GM21423 (cell line): ENCODE measurements around the gene MSH2.

Experiments
- ATAC-seq: cut with Tn5 transposase; IDR thresholded peaks from one replicate; pipeline ENCODE4 v1.9.1; 2021; ENCODE audit warnings: mild to moderate bottlenecking, moderate library complexity; ENCODE audit not compliant: unreplicated experiment

The MSH2 gene

DNA sequence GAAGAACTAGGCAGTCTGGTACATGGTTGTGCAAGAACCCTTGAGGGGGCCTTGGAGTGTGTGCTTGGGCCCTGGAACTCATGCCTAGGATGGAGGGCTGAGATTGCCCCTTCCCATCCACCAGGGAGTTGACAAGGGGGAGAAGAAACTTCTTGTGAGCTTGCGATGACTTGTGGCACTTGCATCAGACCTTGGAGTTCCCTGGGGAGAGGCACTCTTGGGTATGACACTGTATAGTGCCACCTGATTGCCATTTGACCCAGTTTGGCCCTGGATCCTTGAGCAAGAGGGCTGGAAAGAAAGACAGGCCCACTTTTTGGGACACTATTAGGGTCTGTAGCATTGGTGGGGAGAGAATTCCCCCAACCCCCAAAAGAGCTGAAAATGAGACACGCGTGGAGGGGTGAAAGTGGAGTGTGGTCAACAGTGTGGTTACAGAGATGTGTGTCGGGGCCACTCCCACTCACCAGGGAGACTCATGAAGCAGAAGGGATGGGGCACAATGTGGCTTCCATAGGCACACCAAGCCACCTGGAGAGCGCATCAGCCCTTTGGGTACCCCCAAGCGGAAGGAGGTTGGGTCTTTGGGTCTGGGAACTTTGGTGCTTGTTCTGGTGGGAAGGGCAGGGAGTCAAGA lies 101.3 kb downstream of the MSH2 start:
- no peak for ATAC-seq

- no peak for ATAC-seq
Observed at GRCh38 chr2:47506024-47506423, 103.1 kb downstream of the MSH2 start.

GRCh38 chr2:47506436-47506835 lies 103.5 kb downstream of the MSH2 start:
- ATAC-seq: no peak

GRCh38 chr2:47508080-47508479 lies 105.1 kb downstream of the MSH2 start:
- ATAC-seq: no peak

DNA sequence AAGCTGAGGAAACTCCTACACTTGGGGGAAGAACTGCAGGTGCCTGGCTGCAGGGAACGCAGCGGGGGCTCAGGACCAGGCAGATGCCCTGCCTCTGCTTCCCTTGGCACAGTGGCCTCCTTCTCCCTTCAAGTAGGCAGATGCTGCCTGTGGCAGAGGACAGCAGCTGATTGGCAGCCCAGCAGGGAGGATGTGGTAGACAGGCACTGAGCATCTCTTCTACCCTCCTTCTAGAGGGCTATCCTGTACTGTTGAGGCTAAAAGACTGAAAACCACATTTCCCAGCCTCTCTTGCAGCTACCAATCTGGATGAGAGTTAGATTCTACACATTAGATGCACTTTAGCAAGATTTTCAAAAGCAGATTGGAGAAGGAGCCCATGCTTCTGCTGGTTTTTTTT lies 105.7 kb downstream of the MSH2 start:
- ATAC-seq: no peak

DNA sequence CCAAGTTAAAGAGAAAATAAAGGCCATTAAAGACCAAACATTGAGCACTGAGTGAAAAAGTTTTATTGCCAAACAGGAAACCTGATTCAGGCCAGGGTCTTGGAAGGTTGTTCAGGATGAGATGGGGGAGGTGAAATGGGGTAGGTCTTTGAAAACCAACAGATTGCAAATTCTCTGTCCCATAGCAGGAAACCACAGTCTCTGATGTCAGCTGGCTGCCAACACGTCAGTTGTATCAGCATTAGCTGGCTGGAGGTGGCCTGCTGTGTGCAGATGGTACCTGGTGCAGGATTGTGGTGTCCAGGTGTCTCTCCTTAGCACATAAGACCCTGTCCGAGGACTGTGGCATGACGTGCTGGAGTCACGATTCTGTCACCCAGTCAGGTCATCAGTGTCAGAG lies 106.3 kb downstream of the MSH2 start:
- ATAC-seq: no peak

DNA sequence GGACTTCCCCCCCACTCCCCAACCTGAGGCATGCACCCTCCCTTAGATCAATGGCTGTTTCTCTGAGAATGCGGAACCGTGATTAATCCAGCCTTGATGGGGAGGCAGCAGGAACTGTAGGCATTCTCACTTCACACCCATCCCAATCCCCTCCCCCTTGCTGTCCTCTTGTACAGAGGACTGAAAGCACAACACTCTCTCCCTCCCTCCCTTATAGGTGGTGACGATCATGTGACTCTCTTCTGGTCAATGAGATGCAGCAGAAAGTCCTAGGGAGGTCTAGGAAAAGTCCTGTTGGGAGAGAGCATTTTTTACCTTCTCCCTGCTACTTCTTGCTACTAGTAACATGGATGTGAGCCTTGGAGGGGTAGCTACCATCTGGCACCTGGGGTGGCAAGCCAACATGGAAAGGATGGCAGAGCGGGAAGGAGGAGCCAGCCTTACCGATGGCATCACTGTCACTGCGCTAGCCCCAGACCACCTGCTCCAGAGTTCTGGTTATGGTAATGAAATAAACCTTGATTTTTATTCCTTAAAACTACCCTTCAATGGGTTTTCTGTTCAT lies 106.9 kb downstream of the MSH2 start:
- ATAC-seq: no peak

DNA sequence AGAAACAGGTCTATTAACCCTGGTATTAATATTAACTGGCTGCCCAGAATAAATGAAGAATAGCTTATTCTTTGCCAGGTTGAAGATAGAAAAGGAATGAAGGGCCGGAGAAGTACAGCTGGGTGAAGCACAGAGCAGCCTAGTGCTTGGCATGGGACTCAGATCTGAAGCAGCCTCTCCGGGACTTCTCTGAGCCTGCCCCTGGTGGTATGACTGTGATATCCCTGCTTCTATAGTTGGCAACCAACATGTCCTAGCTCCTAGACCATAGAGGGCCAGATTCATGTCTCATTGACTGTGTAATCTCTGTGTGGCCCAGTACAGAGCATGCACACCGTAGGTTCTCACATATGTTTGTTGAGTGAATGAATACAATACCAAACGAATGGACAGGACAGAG lies 107.8 kb downstream of the MSH2 start:
- ATAC-seq: no peak

DNA sequence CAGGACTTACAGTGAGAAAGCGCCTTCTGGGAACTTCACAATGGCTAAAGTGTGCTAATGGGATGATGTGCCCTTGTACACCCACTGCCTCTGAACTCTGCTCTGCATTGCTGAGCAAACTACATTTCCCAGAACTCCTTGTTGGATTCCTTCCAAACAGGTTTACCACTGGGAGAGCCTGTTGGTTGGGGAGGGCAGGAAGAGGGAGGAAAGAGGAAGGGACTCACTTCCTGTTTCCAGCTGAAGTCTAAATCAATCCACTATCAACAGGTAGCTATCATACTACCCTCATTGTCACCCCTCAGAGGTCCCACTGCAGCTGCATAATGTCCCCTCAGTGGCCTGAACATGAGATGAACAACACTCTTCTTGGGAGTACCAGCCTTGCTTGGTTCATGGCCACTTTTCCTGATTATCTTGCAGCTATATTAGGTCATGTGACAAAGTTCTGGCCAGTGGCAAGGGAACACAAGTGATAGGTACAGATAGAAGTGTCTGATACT lies 109.7 kb downstream of the MSH2 start:
- ATAC-seq: no peak

DNA sequence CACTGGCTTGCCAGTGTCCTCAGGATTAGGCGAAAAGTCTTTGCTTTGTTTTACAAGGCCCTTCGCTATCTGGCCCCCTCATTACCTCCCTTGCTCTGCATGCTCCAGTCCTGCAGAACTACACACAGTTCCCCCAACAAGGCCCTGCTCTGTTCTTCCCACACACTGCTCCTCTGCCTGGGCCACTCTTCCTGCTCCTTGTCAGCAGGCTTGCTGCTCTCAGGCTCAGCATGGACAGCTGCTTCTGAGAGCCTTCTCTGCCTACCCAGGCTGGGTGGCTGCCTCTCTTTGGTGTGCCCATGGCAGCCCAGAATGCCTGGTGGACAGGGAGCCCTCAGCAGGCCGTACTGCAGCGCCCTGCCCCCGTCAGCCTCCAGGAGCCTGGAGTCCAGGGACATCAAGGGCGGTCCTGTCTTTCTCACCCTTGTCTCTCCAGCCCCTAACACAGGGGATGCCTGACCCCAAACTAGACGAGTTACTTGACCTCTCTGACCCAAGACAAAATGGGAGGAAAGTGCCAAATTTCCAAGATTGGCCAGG lies 111.1 kb downstream of the MSH2 start:
- no peak for ATAC-seq

DNA sequence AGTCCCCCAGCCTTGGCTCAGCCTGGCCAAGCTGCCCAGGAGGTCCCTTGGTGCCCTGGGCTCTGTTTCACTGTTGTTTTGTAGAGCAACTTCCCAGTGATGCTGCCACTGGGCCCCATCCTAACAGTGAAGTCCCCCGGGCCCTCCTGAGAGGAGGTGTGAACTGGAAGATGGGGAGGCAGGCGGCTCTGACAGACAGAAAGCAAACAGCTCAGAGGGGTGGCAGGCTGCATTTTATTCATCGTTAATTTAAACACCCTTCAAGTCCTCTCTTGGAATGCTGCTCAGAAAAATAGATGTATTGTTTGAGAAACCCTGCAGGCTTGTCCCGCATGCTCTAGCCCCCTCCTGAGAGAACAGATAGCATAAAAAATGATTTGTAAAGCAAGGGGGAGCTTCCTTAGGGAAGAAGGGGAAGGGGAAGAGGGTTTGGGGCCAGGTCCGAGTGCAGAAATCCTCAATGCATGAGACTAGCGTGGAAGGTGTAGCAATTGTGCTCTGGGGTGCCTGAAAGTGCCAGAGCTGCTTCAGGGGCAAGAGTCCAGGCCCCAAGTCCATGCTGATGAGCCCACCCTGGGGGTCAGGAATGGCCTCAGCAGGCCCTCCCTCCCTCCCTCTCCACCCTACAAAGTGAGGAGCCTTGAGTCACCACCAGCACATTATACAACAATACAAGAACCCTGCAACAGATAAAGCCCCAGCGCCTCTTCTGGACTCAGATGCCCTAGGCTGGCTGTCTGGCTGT lies 113.6 kb downstream of the MSH2 start:
- ATAC-seq: no peak

DNA sequence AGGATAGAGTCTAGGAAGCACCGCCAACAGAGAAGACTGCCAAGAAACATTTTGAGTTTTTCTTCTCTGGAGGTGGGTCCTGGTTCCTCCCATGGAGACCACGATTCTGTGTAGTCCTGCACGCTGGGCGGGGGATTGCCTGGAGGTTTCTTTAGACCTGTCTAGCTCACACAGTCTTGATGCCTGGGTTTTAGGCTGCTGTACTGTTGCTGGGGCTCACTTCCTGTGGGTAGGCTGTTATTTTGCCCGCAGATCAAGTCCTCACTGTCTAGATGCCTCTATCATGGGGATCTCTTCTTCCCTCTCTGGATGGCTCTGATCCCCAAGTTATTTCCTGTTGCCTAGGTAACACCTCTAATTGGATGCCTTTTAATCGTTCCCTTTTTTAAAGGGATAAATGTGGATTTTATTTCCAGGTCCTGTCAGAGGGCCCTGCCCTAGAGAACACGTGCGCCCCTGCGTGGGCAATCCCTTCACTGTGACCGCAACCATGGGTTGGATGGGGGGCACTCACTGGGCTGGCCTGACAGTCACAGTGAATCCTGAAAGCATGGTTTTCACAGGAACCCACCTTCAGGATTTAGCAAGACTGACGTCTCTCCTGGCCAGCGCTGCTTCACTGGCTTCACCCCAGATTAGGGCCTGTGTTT lies 115.7 kb downstream of the MSH2 start:
- ATAC-seq: no peak

DNA sequence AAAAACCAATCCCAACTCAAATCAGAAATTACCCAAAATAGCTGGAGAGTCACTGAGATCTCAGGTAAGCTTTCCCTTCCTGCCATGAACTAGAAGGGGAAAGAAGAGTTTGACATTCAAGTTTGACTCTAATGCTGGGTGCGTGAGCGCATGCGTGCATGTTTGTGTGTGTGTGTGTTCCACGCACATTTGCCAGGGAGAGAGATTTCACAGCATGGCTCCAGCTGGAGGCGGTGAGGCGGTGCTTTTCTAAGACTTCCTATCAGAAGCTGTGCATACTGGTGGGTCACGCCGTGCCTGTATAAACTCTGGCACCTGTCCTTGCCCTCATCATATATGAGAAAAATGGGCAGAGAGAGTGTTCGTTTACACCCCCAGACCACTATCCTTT lies 116.2 kb downstream of the MSH2 start:
- ATAC-seq: no peak

- no peak for ATAC-seq
Observed at GRCh38 chr2:47519604-47520301, 116.8 kb downstream of the MSH2 start.

DNA sequence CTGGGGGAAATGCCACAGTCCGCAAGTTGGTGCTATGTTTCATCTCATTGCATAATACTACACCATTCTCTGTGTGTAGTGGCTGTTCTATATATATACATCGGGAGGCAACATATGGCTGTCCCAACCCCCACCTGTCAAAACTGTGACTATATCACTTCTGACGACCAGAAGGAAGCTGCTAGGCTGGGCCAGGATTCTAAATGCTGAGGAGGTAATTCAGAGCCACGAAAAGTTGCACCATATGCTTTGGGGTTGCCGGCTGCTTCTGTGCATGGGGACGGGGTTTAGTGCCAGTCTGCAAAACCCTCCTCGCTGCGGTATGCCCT lies 117.3 kb downstream of the MSH2 start:
- no peak for ATAC-seq

- ATAC-seq: peak; percentile 78
Observed at GRCh38 chr2:47520825-47521665, 118.1 kb downstream of the MSH2 start.

DNA sequence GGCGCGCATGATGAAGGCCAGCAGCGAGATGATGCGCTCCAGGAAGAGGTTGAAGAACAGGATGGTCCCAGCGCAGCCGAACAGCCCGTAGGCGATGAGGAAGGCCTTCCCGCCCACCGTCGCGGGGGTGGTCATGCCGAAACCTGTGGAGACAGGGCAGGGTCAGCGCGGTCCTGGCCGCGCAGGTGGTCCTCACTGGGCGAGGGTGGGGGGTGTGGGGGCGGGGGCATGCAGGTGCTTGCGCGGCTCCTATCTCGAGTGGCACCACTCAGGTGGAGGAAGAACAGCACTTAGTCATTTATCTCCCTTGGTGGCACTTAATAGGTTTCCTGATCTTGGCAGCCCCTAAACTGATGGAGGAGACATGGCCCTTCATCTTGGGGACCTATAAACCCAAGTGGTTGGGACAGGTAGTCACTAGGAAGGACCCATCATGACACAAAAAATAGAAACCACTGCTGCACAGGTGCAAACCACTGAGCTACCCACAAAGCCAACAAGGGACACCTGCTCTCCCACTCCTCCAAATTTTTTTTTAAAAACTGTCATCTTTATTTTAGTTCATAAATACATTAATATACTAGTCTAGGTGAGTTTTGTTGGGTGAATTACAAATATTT lies 118.8 kb downstream of the MSH2 start:
- ATAC-seq: no peak

- ATAC-seq: no peak
Observed at GRCh38 chr2:47525167-47525566, 122.2 kb downstream of the MSH2 start.

DNA sequence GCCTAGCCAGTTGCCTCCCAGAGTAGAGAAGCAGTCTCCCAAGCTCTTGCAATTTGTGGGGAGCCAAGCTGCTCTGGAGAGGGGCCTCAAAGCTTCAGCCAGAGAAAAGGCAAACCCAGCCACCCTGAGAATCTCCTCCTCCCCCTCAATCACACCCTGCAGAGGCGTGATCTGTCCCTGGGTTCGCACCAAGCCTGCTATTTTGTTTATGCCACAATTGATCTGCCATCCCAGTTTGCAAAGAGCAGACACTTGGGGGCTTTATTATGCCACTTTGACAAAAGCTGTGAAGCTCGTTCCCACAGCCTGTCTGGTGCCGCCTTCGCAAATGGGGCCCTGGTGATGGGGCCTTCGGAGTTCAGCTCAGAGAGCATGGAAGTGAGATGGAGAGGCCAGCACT lies 125.5 kb downstream of the MSH2 start:
- ATAC-seq: no peak

DNA sequence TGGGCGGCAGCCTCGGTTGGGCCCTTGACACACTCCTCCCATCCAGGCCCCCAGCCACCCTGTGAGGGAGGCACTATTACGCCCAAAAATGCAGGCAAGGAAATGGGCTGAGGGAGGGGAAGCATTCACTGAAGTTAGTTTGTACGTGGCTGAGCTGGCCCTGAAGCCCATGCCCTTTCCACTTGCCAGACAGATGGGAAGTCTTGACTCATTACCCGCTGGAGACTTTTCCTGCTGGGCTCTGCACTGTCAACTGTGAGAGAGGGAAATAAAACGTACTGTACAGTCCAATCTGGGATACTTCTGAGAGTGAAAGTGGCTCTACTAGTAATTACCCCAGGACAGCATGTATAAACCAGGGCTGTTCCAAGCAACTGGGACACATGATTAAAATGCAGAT lies 125.9 kb downstream of the MSH2 start:
- ATAC-seq: no peak
